8988T (cell line): ENCODE measurements around the gene TFB1M.
A peak's percentile ranks its signal among the peaks of the same experiment; 100 is the strongest.
"Not testable (repeated sequence)": the region's sequence is repeated elsewhere in the genome, so short reads cannot be mapped to it uniquely, and the experiment has no call there.

Source experiments
- DNase-seq: peaks from one replicate; pipeline ENCODE4 v3.0.0; 2011

TFB1M gene

DNA sequence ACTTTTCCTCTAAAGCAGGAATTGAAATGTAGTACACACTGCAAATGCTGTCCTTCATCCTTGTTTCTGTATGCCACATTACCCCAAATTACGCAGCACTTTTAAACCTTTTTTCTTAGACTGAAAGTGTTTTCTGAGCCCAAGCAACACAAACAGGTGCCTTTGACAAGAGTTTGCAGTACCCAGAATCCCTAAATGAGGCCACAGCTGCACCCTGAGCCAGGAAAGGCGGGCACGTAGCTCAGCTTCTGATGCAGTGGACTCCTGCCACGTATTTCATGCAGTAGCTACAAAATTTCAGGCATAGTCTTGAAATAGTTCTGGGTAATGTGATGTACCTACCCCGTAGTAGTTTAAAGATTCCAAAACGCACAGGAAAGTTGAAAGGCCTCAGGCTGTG is 81.4 kb downstream of the TFB1M start:
- DNase-seq: no peak

DNA sequence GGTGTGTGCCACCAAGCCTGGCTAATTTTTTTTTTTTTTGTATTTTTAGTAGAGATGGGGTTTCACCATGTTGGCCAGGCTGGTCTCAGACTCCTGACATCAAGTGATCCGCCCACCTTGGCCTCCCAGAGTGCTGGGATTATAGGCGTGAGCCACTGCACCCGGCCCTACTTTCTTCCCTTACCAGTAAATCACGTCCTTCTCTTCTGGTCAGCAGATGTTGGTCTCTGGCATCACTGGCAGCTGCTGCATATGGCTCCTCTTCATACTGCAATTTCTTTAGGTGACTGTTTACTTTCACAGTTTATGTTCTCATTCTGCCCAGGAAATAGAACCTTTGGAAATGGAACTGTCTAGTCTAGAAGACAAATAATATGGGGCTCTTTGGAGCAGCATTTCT is 83.3 kb downstream of the TFB1M start:
- not testable (repeated sequence) for DNase-seq

GRCh38 chr6:155228546-155229166 is 85.6 kb downstream of the TFB1M start:
- DNase-seq: no peak

DNA sequence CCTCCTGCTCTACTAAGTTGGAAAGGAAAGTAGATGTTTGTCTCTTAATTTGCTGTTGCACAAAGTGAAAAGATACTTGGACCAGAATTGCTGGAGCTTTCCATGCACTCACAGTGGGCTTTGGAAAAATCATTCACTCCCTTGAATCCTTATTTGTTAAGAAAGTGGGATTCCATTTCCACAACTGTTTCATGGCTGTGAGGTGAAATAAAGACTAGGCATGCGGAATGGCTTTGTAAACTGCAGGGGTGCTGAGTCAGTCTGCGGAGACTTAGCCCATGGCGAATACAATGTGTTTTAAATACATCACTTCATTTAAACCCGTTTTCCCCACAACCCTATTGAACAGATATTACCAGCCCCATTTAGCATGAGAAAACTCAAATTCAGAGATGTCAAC is 87.2 kb downstream of the TFB1M start:
- no peak for DNase-seq

GRCh38 chr6:155224618-155225017 is 89.7 kb downstream of the TFB1M start:
- DNase-seq: no peak

DNA sequence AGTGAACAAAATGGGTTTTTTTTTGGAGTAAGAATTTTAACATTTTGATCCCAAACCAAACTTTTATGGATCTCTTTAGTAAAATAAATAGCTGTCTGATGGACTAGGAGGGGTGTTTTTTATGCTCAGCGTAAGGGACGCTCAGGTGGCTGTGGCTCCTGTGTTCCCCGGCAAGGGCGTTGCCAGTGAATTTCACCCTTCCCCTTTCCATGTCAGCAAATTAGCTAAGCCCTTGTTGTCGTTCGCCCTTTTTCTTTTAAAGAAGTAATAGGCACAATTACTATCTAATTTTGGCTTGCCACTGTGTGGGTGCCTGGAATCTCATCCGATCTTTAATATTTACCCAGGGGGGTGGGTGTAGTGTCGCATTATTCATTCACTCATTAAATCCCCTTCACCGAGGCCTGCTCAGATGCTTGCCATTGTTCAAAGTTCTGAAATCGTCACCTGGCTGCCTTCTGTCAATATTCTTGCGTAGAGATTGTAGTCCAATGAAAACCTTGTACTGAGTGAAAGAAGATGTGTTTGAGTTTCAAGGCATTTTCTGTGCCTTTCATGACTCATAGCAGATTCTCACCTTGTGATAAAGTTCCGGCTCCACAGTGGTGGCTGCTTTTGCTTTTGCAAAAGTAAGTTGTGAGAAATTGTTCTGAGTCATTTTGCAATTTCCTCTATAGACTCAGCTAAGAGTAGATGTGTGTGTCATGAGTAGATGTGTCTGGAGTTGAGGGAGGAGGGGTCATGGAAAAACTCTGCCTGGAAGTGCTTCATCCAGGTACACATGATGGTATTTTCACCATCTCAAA is 90.4 kb downstream of the TFB1M start:
- DNase-seq: peak; percentile 42

DNA sequence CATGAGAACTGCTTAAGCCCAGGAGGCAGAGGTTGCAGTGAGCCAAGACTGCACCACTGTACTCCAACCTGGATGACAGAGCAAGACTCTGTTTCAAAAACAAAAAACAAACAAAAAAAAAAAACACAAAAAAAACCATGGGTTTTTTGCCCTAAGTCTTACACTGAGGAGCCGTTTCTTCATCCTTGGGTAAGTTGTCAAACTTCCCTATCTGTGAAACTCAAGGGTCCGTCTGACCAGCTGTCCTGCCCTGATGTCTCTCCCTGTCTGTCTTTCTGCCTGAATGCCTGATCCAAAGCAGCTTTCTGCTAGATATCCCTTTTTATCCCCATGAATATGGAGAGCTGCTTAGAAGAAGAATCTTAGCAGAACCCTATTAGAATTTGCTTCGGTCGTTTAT is 91.8 kb downstream of the TFB1M start:
- no peak for DNase-seq

DNA sequence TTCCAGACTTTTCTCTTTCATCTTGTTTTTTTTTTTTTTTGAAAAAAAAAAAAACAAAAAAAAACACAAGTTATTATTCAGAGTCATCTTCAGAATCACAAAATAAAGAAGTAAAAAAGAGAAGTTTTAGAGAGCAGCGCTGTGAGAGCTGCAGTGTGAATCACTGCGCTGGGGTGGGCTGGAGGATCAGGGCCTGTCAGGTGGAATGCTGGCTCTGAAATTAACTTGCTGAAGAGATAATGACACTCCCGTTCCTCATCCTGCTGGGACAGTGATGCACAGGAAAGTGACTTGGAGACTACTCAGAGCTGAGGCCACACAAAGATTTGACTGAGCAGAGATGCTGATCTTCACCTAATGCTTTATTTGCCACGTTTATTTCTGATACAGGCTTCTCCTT is 93.2 kb downstream of the TFB1M start:
- no peak for DNase-seq

- DNase-seq: no peak
These were observed 94.4 kb downstream of the TFB1M start for GRCh38 chr6:155219858-155220301.

GRCh38 chr6:155219299-155219698 is 95.0 kb downstream of the TFB1M start:
- DNase-seq: no peak

GRCh38 chr6:155218711-155219110 is 95.6 kb downstream of the TFB1M start:
- DNase-seq: not testable (repeated sequence)

DNA sequence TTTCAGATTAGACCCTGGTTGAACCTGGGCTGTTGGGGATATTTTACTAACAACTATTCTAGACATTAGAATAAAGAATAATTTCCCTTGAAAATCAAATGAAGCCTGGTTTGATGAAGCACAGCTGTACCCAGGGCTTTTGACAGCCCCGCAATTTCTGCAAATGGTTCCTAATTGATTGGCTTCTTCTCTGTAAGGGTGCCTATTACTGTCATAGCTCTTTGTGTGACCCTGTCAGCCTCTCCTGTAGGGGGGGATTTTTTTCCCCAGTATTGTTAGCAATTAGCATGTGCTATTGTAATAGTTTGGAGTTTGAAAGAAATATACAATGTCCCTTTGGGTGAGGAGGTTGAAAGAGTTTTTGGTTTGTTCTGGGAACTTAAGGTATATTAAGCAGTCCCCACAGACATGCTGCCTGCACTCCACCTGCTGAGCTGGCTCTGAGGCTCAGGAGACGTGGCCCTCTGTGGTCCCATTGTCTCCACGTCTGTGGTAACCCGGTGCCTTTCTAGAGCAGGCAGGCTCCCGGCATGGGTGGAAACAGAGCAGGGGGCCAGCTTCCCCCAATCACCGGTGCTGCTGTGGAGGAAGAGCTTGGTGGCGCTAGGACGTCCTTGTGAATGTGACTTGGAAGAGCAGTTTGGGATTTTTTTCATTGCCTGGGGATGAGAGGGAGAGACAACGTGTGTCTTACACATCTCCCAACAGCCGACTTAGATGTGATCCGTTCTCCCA is 97.8 kb downstream of the TFB1M start:
- no peak for DNase-seq

GRCh38 chr6:155215906-155216305 is 98.4 kb downstream of the TFB1M start:
- no peak for DNase-seq

DNA sequence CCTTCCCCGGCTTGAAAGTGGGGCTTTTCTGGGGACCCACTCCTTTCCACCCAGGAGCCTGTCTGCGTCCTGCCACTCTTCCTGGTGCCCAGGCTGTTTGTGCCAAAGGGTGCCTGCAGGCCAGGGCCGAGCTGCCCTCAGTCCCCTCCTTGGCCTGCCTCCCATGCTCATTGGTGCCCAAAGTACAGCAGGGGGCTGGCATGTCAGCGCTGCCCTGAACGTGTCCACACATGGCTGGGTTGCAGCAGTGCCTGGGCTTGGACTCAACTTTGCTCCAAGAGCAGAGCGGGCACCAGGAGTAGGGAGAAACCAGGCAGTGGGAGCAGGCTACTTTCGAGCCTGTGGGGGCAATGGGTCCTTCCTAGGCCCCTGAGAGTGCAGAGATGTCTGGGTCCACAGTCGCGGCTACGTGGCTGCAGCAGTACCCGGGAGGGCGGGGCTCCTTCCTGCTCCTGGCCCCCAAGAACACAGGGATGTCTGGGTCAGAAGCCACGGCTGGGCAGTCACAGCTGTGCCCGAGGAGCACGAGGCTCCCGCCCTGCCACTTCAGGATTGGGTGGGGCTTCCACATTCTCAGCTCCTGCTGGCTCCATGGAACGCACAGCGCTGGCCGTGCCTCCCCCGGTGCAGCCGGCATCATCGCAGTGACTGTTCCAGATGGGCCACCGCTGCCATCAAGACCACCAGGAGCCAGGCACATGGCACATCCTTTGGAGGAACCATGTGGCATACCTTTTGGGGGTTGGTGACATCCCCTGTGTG is 100.5 kb downstream of the TFB1M start:
- DNase-seq: no peak

DNA sequence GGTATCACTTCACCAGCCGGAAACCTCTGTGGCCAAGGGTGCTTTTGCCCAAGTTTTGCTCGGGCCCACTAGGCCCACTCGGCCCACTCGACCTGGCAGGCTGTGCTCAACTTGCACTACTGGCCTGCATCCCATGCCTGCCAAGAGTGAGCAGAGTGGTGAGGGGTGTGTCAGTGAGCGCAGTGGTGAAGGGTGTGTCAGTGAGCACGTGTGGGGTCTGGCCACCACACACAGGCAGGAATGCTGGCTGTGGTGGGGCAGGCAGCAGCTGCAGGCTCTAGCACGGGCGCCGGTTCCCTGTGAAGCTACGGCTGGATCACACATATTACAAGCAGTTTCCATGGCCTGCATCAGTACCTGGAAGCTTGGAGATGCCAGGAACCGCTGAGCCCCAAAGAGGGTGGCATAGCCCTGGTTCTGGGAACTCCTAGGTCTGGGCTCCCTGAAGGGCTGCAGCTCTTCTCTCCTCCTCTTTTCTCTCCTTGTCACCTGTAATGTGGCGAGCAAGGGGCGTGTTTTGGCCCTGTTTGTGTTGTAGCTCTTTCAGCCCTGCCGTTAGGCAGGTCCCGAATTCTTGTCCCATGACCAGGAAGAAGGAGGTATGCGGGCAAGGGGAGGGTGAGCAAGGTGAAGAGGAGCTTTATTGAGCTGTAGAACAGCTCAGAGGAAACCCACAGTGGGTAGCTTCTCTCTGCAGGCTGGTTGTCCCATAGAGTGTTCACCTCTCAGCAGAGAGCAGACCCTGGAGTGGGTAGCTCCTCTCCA is 101.5 kb downstream of the TFB1M start:
- no peak for DNase-seq

GRCh38 chr6:155212106-155212505 is 102.2 kb downstream of the TFB1M start:
- no peak for DNase-seq

- DNase-seq: no peak
These were observed 107.1 kb downstream of the TFB1M start for GRCh38 chr6:155207223-155207622.
